Breast epithelium (tissue), 3 donors: ENCODE results near the gene KAT8.
A peak's percentile ranks its signal among the peaks of the same experiment; 100 is the strongest.

Source experiments
- POLR2A ChIP-seq: fragments of 450-650 bp; IDR thresholded peaks from one replicate; pipeline ENCODE4 v1.6.1; 2016; ENCODE audit warnings: antibody characterized with exemption, mild to moderate bottlenecking, moderate library complexity
- POLR2AphosphoS5 ChIP-seq, 3 donors: sonication (generic); formaldehyde crosslinking; IDR thresholded peaks; one replicate each; pipeline ENCODE4 v1.6.1; 2017; ENCODE audit warnings: antibody characterized with exemption in 3 of 3
- TF ChIP-seq, protein P1 (sequence below), 3 donors: fragments of 450-650 bp; IDR thresholded peaks; one replicate each; pipeline ENCODE4 v1.5.1; 2016 to 2017; ENCODE audit warnings: antibody characterized with exemption in 3 of 3, mild to moderate bottlenecking in 3 of 3, moderate library complexity in 3 of 3

DNA sequence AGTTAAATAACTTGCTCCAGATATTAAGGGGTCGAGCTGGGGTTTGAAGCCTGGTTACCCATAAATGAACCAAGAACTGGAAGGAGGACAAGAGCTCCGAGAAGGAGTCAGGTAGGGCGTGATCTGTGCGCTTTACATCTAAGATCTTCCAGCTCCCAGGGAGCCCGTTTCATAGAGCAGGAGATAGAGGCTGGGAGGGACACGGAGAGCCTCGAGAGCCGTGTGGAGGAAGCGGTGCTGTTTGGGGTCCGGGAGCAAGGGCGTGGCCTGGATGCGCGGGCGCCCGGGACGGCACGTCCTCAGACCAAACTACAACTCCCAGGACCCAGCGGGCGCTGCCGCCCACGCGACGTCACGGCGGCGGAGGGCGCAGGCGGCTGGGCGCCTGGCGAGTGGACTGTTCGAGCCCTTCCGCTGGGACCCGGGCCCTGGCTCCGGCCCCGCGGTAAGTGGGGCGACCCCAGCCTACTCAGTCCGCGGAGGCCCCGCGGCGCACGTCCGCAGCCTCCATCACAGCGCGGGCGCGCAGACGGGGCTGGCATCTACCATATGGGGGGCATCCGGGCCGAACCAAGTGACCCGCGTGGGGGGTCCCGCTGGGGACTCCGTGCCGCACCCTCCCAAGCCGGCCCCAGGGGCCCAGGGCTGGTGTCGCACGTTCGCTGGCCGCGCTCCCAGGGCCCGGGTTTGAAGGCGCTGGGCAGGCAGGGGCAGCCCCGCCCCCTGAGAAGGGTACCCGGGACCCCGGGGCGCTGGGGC lies 9.2 kb upstream of the KAT8 start, which contains the start of gene BCKDK:
- TF ChIP-seq, protein P1, sequence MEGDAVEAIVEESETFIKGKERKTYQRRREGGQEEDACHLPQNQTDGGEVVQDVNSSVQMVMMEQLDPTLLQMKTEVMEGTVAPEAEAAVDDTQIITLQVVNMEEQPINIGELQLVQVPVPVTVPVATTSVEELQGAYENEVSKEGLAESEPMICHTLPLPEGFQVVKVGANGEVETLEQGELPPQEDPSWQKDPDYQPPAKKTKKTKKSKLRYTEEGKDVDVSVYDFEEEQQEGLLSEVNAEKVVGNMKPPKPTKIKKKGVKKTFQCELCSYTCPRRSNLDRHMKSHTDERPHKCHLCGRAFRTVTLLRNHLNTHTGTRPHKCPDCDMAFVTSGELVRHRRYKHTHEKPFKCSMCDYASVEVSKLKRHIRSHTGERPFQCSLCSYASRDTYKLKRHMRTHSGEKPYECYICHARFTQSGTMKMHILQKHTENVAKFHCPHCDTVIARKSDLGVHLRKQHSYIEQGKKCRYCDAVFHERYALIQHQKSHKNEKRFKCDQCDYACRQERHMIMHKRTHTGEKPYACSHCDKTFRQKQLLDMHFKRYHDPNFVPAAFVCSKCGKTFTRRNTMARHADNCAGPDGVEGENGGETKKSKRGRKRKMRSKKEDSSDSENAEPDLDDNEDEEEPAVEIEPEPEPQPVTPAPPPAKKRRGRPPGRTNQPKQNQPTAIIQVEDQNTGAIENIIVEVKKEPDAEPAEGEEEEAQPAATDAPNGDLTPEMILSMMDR (IDR thresholded peaks at IDR 0.05): no peak
- TF ChIP-seq POLR2AphosphoS5 (IDR thresholded peaks at IDR 0.05) (peak; percentile 10 to 69 (median 45)), POLR2A (peak; percentile 46)
